NCI-H1694 (cell line): Measurements from ENCODE around the gene PDE4D.
"Not testable (repeated sequence)": the region's sequence is repeated elsewhere in the genome, so short reads cannot be mapped to it uniquely, and the experiment has no call there.

Experiments used
- DNase-seq: peaks from one replicate; lab custom pipeline; 2025; lab: John Stamatoyannopoulos, UW

The PDE4D gene

GRCh38 chr5:59703789-59704188, 189.7 kb downstream of the PDE4D start:
- DNase-seq: no peak

- DNase-seq: no peak
Observed at GRCh38 chr5:59698207-59699178, 195.0 kb downstream of the PDE4D start.

DNA sequence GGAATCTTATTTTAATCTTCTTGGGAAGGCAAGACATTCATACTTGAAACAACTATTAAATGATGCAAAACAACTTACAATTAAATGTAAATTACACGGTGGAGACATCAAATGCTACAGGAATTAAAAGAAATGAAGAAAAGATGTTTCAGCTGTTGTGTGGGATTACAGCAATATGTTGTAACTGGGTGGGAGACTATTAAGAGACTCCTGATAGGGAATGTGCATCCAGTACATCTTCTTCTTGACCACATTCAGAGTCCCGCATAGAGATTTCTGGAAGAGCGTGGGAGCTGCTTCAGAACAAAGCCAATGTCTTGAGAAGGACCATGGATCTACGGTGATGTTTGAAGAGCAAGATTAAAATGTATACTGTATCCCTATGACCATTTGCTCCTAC, 199.1 kb downstream of the PDE4D start:
- no peak for DNase-seq

DNA sequence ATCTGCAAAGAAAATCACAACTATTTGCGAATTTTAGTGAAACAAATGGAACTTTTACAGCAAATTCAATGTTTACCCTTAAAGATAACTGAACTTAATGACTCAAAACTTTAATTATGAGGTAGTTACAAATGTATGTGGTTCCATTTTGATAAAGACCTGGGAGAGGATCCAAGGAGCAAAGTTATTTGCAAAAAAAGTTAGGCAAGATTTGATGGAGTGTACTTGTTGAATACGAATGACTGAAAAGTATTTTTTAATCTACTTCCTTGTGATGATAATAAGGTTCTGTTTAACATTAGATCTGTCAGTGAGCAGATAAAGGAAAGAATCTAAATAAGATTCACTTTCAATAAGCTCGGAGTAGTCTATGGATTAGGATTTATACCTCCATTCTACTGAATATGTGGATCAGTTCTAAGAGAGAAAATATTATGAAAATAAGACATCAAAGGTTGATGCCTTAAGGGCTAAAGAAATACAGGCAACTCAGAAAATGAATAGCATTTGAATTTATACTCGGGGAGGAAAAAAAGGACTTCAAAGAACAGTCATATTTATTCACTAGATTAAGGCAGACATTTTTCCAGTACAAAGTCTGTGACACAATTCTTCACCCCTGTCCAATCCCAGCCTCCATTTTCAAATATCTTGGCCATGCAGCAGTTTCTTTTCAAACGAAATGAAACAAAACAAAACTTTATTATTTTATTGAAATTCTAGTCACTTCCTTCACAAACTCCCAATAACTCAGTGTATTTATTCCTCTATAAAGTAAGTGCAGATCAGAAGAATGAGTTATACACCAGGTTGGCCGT, 199.8 kb downstream of the PDE4D start:
- DNase-seq: no peak

DNA sequence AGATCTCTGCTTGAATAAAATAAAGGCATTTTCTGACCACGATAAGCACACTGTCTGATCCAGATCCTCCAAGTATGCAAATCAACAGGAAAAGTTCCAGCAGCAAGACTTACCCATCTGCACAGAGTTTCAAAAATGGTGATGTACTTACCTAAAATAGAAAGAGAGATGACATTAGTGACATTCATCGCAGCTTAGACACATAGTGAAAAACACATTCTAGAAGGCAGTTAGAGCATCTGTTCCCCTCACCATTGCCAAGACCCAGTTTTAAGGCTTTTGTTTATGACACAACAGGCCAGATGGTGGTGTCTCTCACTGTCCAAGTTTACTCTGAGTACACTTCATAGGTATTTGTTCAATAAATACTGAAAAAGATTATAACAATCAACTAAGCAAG, 207.7 kb downstream of the PDE4D start:
- DNase-seq: peak; percentile 94

- DNase-seq: no peak
Observed at GRCh38 chr5:59685191-59685530, 208.4 kb downstream of the PDE4D start.

GRCh38 chr5:59684388-59685190, 208.9 kb downstream of the PDE4D start:
- no peak for DNase-seq

DNA sequence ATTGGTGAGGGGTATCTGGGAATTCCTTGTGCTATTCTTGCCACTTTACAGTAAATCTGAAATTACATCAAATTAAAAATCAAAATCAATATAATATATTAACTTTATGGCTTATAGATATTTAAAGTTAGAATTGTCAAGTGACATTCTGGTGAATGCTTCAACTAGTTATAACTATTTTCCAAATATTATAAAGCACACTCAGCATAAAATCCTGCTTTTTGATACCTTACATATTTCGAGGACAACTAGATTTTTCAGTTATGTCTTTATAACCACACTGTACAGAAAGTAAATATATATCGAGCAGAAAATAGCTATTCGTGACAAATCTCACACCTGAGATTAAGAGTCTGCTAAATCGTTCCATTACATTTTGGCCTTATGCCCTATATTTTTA, 210.2 kb downstream of the PDE4D start:
- DNase-seq: no peak

- no peak for DNase-seq
Observed at GRCh38 chr5:59682542-59682941, 211.0 kb downstream of the PDE4D start.

DNA sequence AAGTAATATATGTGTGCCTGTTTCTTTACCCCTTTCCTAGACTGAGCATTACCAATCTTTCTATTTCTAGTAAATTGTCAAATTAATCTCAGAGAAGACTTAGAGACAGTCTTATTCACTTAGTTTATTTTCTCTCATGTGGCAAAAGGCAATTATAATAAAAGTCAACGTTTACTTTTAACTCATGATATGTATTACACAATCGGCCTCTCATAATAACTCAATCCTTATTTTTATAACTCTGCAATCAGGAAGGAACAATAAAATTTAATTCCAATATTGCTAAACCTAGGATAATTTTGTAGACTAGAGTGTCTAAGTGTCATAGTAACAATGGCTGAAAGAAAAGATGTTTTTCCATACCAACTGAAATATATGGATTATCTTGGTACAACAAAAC, 214.6 kb downstream of the PDE4D start:
- DNase-seq: no peak

GRCh38 chr5:59674763-59675162, 218.8 kb downstream of the PDE4D start:
- DNase-seq: no peak

DNA sequence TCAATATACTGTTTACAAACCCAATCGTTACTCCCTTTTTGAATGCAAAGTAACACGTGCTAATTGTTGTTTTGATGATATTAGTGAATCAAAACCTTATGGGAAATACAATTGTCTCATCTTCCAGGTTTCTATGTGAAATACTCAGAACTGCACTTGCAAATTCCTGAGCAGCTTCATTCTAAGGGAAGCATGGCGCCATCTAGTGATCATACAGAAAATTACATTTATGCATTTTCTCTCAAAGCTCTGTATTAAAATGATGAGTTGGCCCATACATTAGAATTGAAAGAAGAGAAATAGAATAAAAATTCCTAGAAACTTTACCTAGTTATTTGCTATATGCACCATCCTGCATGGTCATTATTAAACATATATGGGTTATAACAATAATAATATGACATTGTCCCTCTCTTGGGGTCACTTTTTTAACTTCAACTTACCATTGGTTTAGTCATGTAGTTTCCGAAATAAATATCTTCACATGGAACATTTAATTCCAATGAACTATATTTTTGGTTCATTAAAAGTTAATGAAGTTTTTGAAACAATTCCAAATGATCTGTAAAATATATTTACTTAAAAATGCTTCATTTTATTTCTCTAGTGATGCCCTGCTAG, 220.0 kb downstream of the PDE4D start:
- DNase-seq: peak; percentile 57

DNA sequence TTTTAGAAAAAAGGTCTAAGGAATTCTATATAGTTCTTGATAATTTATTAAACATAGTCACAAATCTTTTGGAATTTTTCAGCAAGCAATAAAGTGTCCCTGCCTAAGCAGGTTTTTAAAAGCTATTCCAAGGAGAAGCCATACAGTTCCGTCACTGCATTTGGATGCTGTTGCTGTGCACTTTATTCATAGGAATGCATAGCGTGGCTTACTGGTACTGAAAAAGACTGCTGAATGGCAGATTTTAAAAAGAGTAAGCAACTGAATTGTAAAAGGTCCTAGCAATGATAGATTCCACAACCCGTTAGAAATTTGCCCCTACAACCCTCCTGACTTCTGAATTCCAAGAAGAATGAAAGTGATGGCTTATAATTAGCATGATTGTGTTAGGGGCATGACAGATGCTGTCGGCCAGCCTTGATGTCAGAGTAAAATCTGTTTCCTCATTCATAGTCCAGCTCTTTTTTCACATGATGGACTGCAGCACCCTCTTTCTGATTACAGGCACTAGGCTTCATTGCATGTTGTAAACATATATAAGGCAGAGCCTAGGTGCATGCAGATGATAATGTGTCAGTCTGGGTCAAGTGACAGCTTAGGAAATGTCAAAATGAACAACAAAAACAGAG, 227.0 kb downstream of the PDE4D start:
- DNase-seq: no peak

GRCh38 chr5:59665832-59666203, 227.7 kb downstream of the PDE4D start:
- DNase-seq: not testable (repeated sequence)

GRCh38 chr5:59665086-59665831, 228.3 kb downstream of the PDE4D start:
- no peak for DNase-seq

DNA sequence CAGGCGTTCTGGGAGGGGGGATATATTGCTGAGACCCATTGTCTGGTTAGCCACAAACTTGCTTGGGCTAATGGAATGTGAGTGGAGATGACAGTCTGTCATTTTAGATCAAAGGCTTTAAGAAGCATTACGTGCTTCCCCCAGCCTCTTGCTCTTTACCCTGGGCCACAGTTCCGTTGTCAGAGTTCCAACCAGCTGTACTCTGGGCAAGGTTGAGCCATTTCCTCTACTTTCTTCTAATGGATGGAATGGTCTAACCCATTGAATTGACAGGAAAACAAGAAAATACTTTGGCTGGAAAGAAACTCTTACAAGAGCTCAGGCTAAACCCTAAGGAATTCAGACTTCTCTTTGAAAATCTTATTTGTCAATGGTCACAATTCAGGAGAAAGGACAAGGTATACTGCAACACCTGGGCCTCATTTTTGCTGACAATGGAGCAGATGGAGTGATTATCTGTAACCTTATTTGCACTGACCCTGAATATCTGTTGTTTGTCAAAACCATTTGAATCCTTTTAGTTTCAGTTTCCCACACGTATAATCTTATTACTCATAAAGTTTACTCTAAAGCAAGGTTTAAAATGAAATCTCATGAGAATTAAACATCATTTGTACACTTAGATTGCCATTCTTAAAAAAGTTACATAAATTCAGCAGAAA, 231.4 kb downstream of the PDE4D start:
- no peak for DNase-seq

GRCh38 chr5:59661311-59661710, 232.2 kb downstream of the PDE4D start:
- DNase-seq: no peak

GRCh38 chr5:59660737-59661136, 232.8 kb downstream of the PDE4D start:
- peak; percentile 6 for DNase-seq

DNA sequence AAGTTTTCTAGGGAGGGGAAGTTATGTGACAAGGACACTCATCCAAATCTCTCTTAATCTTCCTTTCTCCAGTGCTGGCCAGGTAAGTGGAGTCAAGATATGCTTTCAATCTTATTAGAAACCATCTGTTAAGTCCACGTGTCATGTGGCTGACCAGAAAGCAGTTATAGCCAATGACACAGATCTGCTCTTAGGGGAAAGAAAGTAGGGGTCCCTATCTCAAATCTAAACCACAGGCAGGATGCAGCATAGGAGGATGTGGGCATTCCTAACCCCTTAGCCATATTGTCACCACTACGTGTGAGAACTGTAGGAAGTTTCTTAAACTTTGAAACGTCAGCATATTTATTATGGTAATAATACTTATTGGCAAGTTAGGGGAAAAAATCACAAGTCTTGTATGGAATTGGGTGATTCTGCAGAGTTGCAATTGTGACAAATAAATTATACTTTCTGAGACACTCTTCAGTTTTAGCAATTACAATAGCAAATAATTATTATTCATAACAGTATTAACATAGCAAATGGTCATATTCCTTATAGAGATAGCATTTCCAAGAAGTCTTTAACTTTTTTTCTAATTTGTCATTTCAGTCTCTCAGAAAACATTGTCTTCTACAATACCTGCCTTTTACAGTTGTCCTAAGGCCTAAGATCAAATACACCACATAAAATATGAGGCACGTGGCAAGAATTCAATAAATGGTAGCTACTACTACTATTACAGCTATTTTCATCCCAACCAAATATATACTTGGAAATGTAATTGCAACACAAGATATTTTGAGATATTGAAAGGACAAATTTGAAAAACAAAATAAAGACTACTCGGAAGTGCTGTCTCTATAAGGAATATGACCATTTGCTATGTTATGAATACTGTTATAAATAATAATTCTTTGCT, 236.9 kb downstream of the PDE4D start:
- DNase-seq: no peak
